HepG2 (cell line): Measurements from ENCODE around the gene NCBP3.

Experiments used
- BRD4 ChIP-seq: sonication (generic); formaldehyde crosslinking; IDR thresholded peaks from 2 replicates; pipeline ENCODE4 v1.4.0; 2020; ENCODE audit warnings: missing genetic modification reagents
- CTCF ChIP-seq: sonication (generic); formaldehyde crosslinking; IDR thresholded peaks from 2 replicates; pipeline ENCODE4 v1.5.0; 2020; ENCODE audit warnings: mild to moderate bottlenecking, missing genetic modification reagents, moderate library complexity
- MAX ChIP-seq: IDR thresholded peaks from 2 replicates; pipeline ENCODE4 v1.6.1; 2012; ENCODE audit warnings: inconsistent platforms
- MXI1 ChIP-seq: IDR thresholded peaks from 3 replicates; pipeline ENCODE4 v1.6.1; 2012; ENCODE audit warnings: low read depth, low read length, inconsistent platforms, borderline replicate concordance
- PCBP2 ChIP-seq: fragments of 200-400 bp; formaldehyde crosslinking; optimal IDR thresholded peaks from 2 replicates; pipeline ENCODE3; 2018; ENCODE audit warnings: low read length, low read depth; ENCODE audit not compliant: poor library complexity, severe bottlenecking
- RBFOX2 ChIP-seq: fragments of 200-400 bp; formaldehyde crosslinking; IDR thresholded peaks from 2 replicates; pipeline ENCODE4 v1.6.1; 2017; ENCODE audit warnings: low read depth, mild to moderate bottlenecking, low read length
- TARDBP ChIP-seq: sonication (generic); formaldehyde crosslinking; IDR thresholded peaks from 2 replicates; pipeline ENCODE4 v1.8.0; 2022; ENCODE audit warnings: mild to moderate bottlenecking, missing genetic modification reagents

GRCh38 chr17:3859940-3860339 lies 13.9 kb upstream of the NCBP3 start:
- no peak for TF ChIP-seq BRD4
- no peak for TF ChIP-seq TARDBP (CRISPR knock-in tag)
- TF ChIP-seq RBFOX2: no peak
- TF ChIP-seq MXI1: no peak
- TF ChIP-seq CTCF: no peak
- no peak for TF ChIP-seq PCBP2
- TF ChIP-seq MAX: no peak
